Esophagus muscularis mucosa (tissue), 3 donors: ENCODE results near the gene S100A12.

Experiments
- CTCF ChIP-seq, 3 experiments: fragments of 200-600 bp in 2 of 3; fragments of 450-650 bp in 1 of 3; sonication (generic) in 2 of 3; IDR thresholded peaks; one replicate each; pipeline ENCODE4 v1.5.1; 2017 to 2019; ENCODE audit warnings: antibody characterized with exemption in 3 of 3, mild to moderate bottlenecking in 2 of 3, moderate library complexity in 1 of 3
- EP300 ChIP-seq: sonication (generic); formaldehyde crosslinking; IDR thresholded peaks from one replicate; pipeline ENCODE4 v1.6.1; 2017; ENCODE audit warnings: antibody characterized with exemption

- TF ChIP-seq EP300 (no peak), CTCF (IDR thresholded peaks at IDR 0.05) (no peak)
These were observed 11.3 kb downstream of the S100A12 start for GRCh38 chr1:153364156-153364555.
